Measurements from ENCODE around the gene CDK13.
"Not testable (repeated sequence)": the region's sequence is repeated elsewhere in the genome, so short reads cannot be mapped to it uniquely, and the experiment has no call there.

Gene CDK13

DNA sequence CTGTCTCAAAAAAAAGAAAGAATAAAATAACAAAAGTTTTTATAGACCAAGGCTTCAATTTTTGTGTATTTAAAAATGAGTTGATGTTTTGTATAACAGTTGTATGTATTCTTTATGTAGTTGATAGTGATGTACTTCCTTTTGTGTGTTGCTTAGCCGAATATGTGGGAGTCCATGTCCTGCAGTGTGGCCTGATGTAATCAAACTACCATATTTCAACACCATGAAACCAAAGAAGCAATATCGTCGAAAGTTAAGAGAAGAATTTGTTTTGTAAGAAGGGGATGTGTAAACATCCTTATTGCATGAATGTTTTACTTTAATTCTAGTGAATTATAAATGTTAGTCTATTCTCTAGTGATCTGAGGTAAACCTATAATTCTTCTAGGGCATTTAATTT is 127.8 kb downstream of the CDK13 start:
- no peak overlapping the region for H3K9ac ChIP-seq (ENCODE audit: low read depth, low read length)
- H3K4me1 ChIP-seq (ENCODE audit: insufficient read depth, low read length): no peaks in the 10 kb centered on the region
- no peaks in the 10 kb centered on the region for H3K36me3 ChIP-seq (ENCODE audit: insufficient read depth, low read length)
- H3K9me3 ChIP-seq (ENCODE audit: control insufficient read depth, insufficient read depth, low read length): no peaks in the 10 kb centered on the region

DNA sequence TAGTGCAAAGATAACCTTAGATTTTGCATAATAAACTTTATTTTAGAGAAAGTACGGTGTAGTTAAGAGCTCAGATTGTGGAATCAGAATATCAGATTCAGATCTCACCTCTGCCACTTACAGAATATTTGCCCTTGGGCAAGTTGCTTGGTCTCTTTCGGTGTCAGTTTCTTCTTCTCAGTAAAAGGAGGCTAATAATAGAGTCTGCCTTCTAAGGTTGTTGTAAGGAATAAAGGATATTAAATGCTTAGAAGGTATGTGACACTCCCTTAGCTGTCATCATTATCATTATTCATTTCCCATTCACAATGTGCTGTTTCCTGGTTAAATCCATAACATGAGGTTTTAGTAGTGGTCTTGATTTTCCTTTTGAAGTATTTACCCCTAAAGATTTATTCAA is 142.1 kb downstream of the CDK13 start:
- Histone ChIP-seq H3K4me1 (ENCODE audit: insufficient read depth, low read length) (peaks cover 12% of the 10 kb centered on the region), H3K9ac (ENCODE audit: low read depth, low read length) (no peak overlapping the region), H3K36me3 (ENCODE audit: insufficient read depth, low read length) (peaks cover 7% of the 10 kb centered on the region), H3K9me3 (ENCODE audit: control insufficient read depth, insufficient read depth, low read length) (no peaks in the 10 kb centered on the region)

DNA sequence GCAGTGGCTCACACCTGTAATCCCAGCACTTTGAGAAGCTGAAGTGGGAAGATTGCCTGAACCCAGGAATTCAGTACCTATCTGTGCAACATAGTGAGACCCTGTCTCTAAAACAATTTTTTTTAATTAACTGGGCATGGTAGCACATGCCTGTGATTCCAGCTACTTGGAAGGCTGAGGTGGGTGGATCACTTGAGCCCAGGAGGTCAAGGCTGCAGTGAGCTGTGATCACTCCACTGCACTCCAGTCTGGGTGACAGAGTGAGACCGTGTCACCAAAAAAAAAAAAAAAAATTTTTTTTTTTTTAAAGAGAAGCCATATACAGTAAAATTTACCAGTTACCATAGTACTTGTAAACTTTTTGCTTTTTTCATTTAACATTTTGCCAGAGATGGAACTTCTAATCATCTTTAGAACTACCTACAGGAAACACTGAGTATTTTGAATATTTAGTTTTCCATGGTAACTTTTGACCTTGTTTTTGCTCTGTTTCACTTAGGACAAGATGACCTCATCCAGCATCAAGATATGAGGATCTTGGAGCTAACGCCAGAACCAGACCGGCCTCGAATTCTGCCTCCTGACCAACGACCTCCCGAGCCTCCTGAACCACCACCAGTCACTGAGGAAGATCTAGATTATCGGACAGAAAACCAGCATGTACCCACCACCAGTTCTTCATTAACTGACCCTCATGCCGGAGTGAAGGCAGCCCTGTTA is 143.7 kb downstream of the CDK13 start:
- Histone ChIP-seq H3K9me3 (ENCODE audit: control insufficient read depth, insufficient read depth, low read length) (no peaks in the 10 kb centered on the region), H3K36me3 (ENCODE audit: insufficient read depth, low read length) (peaks cover 7% of the 10 kb centered on the region), H3K9ac (ENCODE audit: low read depth, low read length) (no peak overlapping the region), H3K4me1 (ENCODE audit: insufficient read depth, low read length) (peaks cover 12% of the 10 kb centered on the region)

DNA sequence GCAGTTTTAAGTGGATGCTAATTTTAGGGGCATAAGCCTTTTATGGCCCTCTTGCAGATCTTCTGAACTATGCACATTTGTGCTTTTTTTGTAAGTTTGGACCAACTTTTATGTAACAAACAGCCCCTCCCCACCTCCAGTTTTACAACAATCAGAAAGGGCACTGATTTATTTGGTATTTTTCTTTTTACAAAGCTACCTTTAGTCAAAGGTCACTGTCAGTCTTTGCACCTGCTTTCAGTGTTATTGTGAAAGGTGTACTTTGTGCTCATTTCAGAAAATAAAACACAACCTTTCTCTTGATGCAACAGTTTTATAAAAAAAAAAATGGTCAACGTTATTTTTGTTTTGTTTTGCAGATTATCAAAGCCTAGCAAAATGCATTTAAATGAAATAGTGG is 145.2 kb downstream of the CDK13 start:
- H3K36me3 ChIP-seq (ENCODE audit: insufficient read depth, low read length): peaks cover 7% of the 10 kb centered on the region
- peaks cover 12% of the 10 kb centered on the region for H3K4me1 ChIP-seq (ENCODE audit: insufficient read depth, low read length)

DNA sequence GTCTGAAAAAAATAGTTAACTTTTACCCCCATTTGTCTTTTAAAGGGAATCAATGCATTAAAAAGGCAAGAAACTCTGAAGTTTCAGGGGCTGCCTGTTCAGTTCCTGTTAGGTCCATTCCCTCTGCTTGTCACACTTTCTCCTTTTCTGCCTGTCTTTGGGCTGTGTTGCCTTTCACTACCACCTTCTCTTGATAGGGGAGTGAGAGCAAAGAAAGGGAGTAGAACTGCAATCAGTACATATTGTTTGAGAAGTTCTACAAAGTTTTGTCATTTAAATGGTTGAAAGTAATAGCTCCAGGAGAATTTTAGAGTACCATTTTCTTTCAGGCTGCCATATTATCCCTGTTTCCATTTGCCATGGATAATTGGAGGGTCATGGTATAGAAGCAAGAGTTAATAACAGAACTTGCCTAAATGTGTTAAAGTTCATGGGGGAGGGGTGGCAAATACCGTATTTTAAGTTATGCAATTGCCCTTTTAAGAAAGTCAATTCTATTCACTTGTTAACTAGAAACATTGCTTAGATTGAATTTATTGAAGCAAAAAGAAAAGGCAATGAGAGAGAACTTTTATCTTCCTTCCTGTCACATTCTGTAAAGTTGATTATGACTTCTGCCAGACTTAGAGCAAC is 145.8 kb downstream of the CDK13 start:
- Histone ChIP-seq H3K4me1 (ENCODE audit: insufficient read depth, low read length) (peaks cover 12% of the 10 kb centered on the region), H3K36me3 (ENCODE audit: insufficient read depth, low read length) (peaks cover 7% of the 10 kb centered on the region)

More for the DNA sequence above, 145.2 kb downstream of the CDK13 start:
- H3K9ac ChIP-seq (ENCODE audit: low read depth, low read length): no peak overlapping the region
- H3K9me3 ChIP-seq (ENCODE audit: control insufficient read depth, insufficient read depth, low read length): no peaks in the 10 kb centered on the region

DNA sequence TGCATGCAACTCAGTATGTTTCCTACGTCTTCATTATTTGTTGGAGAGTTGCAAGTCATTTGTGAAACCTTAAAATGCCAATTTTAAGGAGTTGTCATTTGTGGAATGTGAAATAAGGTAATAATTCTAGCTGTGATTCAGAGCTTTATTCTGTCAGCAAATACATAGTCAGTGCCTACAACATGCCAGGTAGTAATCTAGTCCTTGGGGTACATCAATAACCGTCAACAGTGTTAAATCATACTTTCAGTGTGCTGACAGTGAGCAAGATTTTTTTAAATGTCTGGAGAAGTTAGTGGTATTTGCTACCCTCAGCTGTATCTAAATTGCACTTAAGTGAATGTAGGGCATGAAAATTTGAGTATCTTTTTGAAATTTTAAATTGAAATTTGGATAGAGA is 147.7 kb downstream of the CDK13 start:
- Histone ChIP-seq H3K36me3 (ENCODE audit: insufficient read depth, low read length) (peaks cover 7% of the 10 kb centered on the region), H3K4me1 (ENCODE audit: insufficient read depth, low read length) (peaks cover 12% of the 10 kb centered on the region), H3K9me3 (ENCODE audit: control insufficient read depth, insufficient read depth, low read length) (no peaks in the 10 kb centered on the region), H3K9ac (ENCODE audit: low read depth, low read length) (no peak overlapping the region)

More for the DNA sequence above, 145.8 kb downstream of the CDK13 start:
- Histone ChIP-seq H3K9ac (ENCODE audit: low read depth, low read length) (no peak overlapping the region), H3K9me3 (ENCODE audit: control insufficient read depth, insufficient read depth, low read length) (no peaks in the 10 kb centered on the region)

DNA sequence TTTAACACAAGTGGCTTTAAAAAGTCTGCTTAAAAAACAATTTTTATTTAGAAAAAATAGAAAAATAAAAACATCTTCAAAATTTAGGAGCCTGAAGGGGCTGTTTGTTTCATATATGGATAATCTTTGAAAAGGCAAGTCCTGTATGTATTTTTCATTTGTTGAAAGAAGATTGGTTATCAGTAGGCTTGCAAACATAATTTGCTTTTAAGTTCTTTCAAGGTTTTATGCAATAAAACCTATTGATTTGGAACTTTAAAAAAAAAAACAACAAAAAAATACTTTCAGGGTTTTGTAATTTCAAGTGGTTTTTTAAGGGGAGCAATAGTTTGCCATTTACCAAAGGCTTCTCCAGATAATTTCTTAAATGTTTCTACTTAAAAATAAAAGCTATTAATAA is 148.8 kb downstream of the CDK13 start:
- Histone ChIP-seq H3K36me3 (ENCODE audit: insufficient read depth, low read length) (peaks cover 4% of the 10 kb centered on the region), H3K9ac (ENCODE audit: low read depth, low read length) (no peak overlapping the region), H3K4me1 (ENCODE audit: insufficient read depth, low read length) (peaks cover 12% of the 10 kb centered on the region), H3K9me3 (ENCODE audit: control insufficient read depth, insufficient read depth, low read length) (no peaks in the 10 kb centered on the region)

DNA sequence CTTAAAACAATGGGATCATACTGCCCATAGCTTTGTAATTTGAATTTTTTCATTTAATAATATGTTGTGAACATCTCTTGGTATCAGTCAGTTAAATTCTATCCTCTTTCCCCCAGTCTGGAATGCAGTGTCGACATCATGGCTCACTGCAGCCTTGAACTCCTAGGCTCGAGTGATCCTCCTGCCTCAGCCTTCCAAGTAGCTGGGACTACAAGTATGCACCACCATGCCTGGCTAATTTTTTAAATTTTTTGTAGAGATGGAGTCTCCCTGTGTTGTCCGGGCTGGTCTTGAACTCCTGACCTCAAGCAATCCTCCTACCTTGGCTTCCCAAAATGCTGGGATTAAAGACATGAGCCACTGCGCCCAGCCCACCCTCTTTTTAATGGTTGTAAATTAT is 149.8 kb downstream of the CDK13 start:
- peaks cover 12% of the 10 kb centered on the region for H3K4me1 ChIP-seq (ENCODE audit: insufficient read depth, low read length)
- no peaks in the 10 kb centered on the region for H3K9me3 ChIP-seq (ENCODE audit: control insufficient read depth, insufficient read depth, low read length)
- 0 out of 2 replicates have a peak, but pooled peaks cover under 1% of the 10 kb centered on the region for H3K36me3 ChIP-seq (ENCODE audit: insufficient read depth, low read length)
- H3K9ac ChIP-seq (ENCODE audit: low read depth, low read length): no peak overlapping the region

DNA sequence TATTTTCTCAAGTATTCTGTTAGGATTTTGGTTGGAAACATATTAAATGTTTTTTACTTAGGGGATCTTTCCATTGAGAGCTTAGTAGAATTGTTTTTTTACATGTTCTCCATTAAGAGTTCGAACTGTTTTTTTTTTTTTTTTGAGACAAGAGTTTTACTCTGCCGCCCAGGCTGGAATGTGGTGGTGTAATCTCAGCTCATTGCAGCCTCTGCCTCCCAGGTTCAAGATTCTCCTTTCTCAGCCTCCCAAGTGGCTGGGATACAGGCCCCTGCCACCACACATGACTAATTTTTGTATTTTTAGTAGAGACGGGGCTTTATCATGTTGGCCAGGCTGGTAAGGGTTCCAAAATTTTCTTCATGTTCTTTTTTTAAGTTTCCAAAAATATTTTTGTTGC is 151.1 kb downstream of the CDK13 start:
- 0 out of 2 replicates have a peak, but pooled peaks cover under 1% of the 10 kb centered on the region for H3K4me1 ChIP-seq (ENCODE audit: insufficient read depth, low read length)
- H3K9ac ChIP-seq (ENCODE audit: low read depth, low read length): no peak overlapping the region
- H3K36me3 ChIP-seq (ENCODE audit: insufficient read depth, low read length): no peaks in the 10 kb centered on the region
- no peaks in the 10 kb centered on the region for H3K9me3 ChIP-seq (ENCODE audit: control insufficient read depth, insufficient read depth, low read length)

DNA sequence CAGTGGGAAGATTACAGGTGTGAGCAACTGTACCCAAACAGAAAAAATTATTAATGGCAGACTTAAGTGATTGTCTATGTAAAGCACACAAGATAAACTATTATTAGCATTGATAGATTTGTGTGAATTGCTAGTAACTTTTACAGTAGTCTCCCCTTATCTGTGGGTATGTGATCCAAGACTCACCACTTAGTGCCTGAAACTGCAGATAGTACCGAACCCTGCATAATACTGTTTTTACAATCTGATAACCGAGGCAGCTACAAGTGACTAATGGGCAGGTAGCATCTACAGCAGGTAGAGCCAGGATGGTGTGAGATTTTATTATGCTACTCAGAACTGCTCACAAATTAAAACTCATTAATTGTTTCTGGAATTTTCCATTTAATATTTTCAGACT is 152.8 kb downstream of the CDK13 start:
- no peaks in the 10 kb centered on the region for H3K36me3 ChIP-seq (ENCODE audit: insufficient read depth, low read length)
- H3K9me3 ChIP-seq (ENCODE audit: control insufficient read depth, insufficient read depth, low read length): no peaks in the 10 kb centered on the region
- no peaks in the 10 kb centered on the region for H3K4me1 ChIP-seq (ENCODE audit: insufficient read depth, low read length)
- no peak overlapping the region for H3K9ac ChIP-seq (ENCODE audit: low read depth, low read length)

DNA sequence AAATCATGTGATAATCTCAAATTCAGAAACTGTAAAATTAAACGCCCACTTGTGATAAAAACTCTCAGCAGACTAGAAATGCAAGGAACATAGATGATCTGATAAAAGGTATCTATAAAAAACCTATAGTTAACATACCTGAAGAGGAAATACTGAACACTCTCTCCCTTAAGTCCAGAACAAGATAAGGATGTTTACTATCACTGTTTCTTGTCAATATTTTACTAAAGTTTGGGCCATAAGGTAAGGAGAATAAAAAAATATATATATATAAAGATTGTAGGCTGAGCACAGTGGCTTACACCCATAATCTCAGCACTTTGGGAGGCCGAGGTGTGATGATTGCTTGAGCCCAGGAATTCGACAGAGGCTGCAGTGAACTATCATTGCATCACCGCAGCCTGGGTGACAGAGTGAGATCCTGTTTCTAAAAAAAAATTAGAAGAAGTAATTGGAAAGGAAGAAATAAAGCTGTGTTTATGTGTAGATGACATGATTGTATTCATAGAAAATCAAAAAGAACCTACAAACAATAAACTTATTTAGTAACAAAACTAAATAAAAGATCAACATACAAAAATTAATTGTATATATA is 155.9 kb downstream of the CDK13 start:
- no peaks in the 10 kb centered on the region for H3K4me1 ChIP-seq (ENCODE audit: insufficient read depth, low read length)
- no peaks in the 10 kb centered on the region for H3K9me3 ChIP-seq (ENCODE audit: control insufficient read depth, insufficient read depth, low read length)
- H3K36me3 ChIP-seq (ENCODE audit: insufficient read depth, low read length): no peaks in the 10 kb centered on the region
- no peak overlapping the region for H3K9ac ChIP-seq (ENCODE audit: low read depth, low read length)

DNA sequence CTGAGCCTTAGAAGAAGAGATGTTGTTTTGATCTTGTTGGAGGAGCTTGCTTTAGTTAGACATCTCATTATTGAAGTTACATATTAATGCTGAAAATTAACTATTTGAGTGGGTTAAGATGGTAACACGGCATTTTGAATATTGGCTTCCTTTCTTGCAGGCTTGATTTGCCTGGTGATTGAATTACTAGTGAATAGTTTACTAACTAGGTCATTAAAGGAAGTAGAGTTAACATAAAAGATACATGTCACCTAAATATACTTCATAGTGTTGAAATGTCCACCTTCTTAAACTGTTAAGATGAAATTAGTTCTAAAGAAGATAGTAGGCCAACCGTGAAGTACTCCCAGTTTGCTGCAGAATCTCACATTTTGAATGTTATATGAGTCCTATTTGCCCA is 165.9 kb downstream of the CDK13 start:
- Histone ChIP-seq H3K36me3 (ENCODE audit: insufficient read depth, low read length) (no peaks in the 10 kb centered on the region), H3K9ac (ENCODE audit: low read depth, low read length) (no peak overlapping the region), H3K4me1 (ENCODE audit: insufficient read depth, low read length) (no peaks in the 10 kb centered on the region), H3K9me3 (ENCODE audit: control insufficient read depth, insufficient read depth, low read length) (no peaks in the 10 kb centered on the region)

DNA sequence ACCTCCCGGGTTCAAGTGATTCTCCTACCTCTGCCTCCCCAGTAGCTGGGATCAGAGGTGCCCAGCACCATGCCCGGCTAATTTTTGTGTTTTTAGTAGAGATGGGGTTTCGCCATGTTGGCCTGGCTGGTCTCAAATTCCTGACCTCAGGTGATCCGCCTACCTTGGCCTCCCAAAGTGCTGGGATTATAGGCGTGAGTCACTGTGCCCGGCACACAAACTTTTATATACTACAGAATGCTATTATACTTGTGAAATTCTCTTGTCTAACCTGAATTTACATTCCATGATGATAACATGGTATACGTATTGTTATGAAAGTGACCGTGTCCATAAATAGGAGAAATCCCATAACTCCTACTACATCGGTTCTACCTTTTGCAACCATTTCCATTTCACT is 167.1 kb downstream of the CDK13 start:
- not testable (repeated sequence) for H3K9me3 ChIP-seq (ENCODE audit: control insufficient read depth, insufficient read depth, low read length); H3K36me3 ChIP-seq (ENCODE audit: insufficient read depth, low read length); H3K9ac ChIP-seq (ENCODE audit: low read depth, low read length)

DNA sequence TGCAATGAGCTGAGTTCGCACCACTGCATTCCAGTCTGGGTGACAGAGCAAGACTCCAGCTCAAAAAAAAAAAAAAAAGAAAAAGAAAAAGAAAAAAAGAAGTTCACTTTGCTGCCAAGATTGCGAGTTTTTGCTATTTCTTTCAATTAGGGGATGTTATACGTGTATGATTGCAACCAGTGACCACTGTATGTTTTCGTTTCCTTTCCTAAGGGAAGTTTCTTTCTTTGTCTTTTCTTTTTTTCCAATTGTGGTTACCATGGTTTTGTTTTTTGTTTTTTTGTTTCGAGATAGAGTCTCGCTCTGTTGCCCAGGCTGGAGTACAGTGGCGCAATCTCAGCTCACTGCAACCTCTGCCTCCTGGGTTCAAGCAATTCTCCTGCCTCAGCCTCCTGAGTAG is 168.1 kb downstream of the CDK13 start:
- not testable (repeated sequence) for H3K9me3 ChIP-seq (ENCODE audit: control insufficient read depth, insufficient read depth, low read length); H3K4me1 ChIP-seq (ENCODE audit: insufficient read depth, low read length); H3K9ac ChIP-seq (ENCODE audit: low read depth, low read length); H3K36me3 ChIP-seq (ENCODE audit: insufficient read depth, low read length)

More for the DNA sequence above, 167.1 kb downstream of the CDK13 start:
- H3K4me1 ChIP-seq (ENCODE audit: insufficient read depth, low read length): not testable (repeated sequence)

DNA sequence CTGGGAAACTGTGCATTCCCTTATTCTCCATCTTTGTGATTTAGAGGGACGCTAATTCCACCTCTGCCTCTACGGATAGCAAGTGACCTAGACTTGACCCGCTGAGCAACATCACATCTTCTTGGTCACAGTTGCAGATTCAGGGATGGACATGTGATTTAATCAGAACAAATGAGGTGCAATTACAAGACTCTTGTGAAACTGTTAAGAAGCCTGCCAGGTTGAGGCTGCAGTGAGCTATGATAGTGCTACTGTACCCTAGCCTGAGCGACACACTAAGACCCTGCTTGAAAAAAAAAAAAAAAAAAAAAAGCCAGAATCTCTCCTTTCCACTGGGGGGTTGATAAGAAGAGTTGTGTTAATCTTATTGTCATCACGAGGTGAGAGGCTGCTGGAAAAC is 170.0 kb downstream of the CDK13 start:
- no peaks in the 10 kb centered on the region for H3K36me3 ChIP-seq (ENCODE audit: insufficient read depth, low read length)

More for the DNA sequence above, 170.0 kb downstream of the CDK13 start:
- H3K4me1 ChIP-seq (ENCODE audit: insufficient read depth, low read length): no peaks in the 10 kb centered on the region
- H3K9ac ChIP-seq (ENCODE audit: low read depth, low read length): no peak overlapping the region
- H3K9me3 ChIP-seq (ENCODE audit: control insufficient read depth, insufficient read depth, low read length): no peaks in the 10 kb centered on the region
